Measurements from ENCODE around the gene CSNK2B.

CSNK2B gene

DNA sequence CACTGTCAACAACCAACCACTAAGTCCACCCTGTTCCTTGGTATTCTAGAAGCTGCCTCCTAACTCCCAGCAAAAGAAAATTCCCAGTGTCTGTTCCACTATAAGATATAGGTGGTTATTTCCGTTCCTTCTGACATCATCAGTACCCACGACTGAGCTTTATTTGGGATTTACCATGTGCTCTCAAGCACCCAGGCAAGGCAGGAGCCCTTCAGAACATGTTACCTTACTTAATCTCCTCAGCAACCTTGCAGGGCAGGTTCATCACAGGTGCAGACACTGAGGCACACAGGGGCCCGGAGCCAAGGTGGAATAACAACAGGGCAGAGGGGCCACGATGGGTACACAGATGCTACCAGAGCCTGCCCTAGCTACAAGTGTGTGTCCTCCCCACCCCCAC lies 26.5 kb downstream of the CSNK2B start:
- TF ChIP-seq, protein P1, sequence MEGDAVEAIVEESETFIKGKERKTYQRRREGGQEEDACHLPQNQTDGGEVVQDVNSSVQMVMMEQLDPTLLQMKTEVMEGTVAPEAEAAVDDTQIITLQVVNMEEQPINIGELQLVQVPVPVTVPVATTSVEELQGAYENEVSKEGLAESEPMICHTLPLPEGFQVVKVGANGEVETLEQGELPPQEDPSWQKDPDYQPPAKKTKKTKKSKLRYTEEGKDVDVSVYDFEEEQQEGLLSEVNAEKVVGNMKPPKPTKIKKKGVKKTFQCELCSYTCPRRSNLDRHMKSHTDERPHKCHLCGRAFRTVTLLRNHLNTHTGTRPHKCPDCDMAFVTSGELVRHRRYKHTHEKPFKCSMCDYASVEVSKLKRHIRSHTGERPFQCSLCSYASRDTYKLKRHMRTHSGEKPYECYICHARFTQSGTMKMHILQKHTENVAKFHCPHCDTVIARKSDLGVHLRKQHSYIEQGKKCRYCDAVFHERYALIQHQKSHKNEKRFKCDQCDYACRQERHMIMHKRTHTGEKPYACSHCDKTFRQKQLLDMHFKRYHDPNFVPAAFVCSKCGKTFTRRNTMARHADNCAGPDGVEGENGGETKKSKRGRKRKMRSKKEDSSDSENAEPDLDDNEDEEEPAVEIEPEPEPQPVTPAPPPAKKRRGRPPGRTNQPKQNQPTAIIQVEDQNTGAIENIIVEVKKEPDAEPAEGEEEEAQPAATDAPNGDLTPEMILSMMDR (IDR thresholded peaks at IDR 0.05; ENCODE audit: low read depth, low read length, missing control alignments) = no peak
- in situ Hi-C loops (cut with HindIII; ENCODE audit: low pct_ligation_motif_present, low sequenced_read_pairs) = no loop called here
- H3K36me3 ChIP-seq (replicated peaks) = peaks cover 63% of the 10 kb centered on the region
- DNase-seq = no peak
- no peak overlapping the region for H3K4me3 ChIP-seq (ENCODE audit: low read depth, low read length)
- no peaks in the 10 kb centered on the region for H3K27me3 ChIP-seq (replicated peaks)
- H3K27ac ChIP-seq = no peak overlapping the region

DNA sequence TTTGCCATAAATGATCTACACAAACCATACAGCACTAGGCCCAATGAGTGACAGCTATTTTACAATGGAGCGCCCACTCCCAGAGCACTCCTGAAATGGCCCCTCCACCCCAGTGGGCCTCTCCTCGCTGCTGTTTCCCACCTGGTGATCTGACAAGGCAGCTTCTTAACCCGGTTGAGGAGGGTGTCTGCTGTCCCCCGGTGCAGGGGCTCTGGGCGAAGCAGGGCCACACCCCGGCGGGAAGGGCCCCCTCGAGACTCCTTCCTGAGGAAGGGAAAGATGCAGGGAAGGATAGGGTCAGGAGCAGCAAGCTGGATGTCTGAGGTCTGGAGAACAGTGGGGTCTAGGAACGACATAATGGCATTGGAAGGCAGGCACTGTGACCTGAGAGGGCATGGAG lies 27.0 kb downstream of the CSNK2B start:
- Histone ChIP-seq H3K4me3 (ENCODE audit: low read depth, low read length) (no peak overlapping the region), H3K36me3 (replicated peaks) (peaks cover 60% of the 10 kb centered on the region), H3K27ac (no peak overlapping the region), H3K27me3 (replicated peaks) (no peaks in the 10 kb centered on the region)
- TF ChIP-seq, protein P1 (IDR thresholded peaks at IDR 0.05; ENCODE audit: low read depth, low read length, missing control alignments) = no peak
- in situ Hi-C loops (cut with HindIII; ENCODE audit: low pct_ligation_motif_present, low sequenced_read_pairs) = no loop called here
- no peak for DNase-seq

GRCh38 chr6:31693535-31693934 lies 27.7 kb downstream of the CSNK2B start:
- Histone ChIP-seq H3K27me3 (replicated peaks) (no peaks in the 10 kb centered on the region), H3K27ac (no peak overlapping the region), H3K4me3 (ENCODE audit: low read depth, low read length) (no peak overlapping the region), H3K36me3 (replicated peaks) (peaks cover 53% of the 10 kb centered on the region)
- TF ChIP-seq, protein P1 (IDR thresholded peaks at IDR 0.05; ENCODE audit: low read depth, low read length, missing control alignments) = no peak
- no peak for DNase-seq
- in situ Hi-C loops (cut with HindIII; ENCODE audit: low pct_ligation_motif_present, low sequenced_read_pairs) = no loop called here

DNA sequence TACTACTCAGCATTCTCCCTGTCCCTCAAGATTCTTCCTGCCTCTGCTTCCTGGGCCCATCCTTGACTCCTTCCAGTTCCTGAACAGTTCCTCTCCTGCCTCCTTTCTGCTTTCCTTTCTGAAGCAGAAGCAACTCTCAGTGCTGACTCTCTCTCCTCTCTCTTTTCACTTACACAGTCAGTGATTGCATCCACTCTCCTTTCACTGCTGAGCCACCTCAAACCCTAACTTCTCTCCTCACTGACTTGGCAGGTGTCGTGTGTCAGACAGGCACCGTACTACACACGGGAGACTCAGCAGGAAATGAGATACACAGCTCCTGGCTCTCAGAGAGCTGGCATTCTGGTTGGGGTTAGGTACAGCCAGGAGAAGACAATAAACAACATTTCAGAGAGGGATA lies 31.7 kb downstream of the CSNK2B start:
- TF ChIP-seq, protein P1 (IDR thresholded peaks at IDR 0.05; ENCODE audit: low read depth, low read length, missing control alignments) = no peak
- no peak for DNase-seq
- no peaks in the 10 kb centered on the region for H3K27me3 ChIP-seq (replicated peaks)
- no peak overlapping the region for H3K27ac ChIP-seq
- H3K4me3 ChIP-seq (ENCODE audit: low read depth, low read length) = no peak overlapping the region
- in situ Hi-C loops (cut with HindIII; ENCODE audit: low pct_ligation_motif_present, low sequenced_read_pairs) = no loop called here
- peaks cover 24% of the 10 kb centered on the region for H3K36me3 ChIP-seq (replicated peaks)

DNA sequence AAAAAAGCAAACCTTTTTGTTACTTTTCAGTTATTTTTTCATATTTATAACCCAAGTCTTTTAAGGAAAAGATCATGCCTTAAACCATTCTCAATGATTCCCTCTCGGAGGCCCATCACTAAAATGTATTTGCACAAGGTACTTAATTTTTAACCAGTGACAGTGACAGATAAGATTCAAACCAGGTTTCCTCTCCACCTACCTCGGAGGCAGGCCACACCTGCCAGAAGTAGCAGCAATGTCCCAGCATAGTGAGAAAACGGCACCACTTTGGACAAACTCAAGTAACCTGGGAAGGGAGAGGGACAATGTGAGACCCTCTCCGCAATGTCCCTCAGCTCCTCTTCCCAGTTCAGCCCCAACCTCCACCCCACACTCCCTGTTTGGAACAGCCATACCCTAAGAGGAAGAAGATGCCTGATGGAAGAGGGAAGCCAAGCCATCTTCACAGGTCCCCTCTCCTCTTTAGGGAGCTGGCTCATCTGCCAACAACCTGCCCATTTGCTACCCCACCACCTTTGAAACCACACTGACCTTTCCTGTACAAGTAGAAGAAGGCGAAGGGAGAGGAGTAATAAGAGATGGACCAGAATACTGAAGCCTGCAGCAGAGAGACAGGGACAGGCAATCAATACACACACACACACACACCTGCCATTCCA lies 35.0 kb downstream of the CSNK2B start:
- peaks cover 7% of the 10 kb centered on the region for H3K36me3 ChIP-seq (replicated peaks)
- TF ChIP-seq, protein P1 (IDR thresholded peaks at IDR 0.05; ENCODE audit: low read depth, low read length, missing control alignments) = no peak
- H3K27ac ChIP-seq = no peak overlapping the region
- in situ Hi-C loops (cut with HindIII; ENCODE audit: low pct_ligation_motif_present, low sequenced_read_pairs) = no loop called here
- no peak for DNase-seq
- H3K27me3 ChIP-seq (replicated peaks) = no peaks in the 10 kb centered on the region
- H3K4me3 ChIP-seq (ENCODE audit: low read depth, low read length) = no peak overlapping the region

Measured in brain microvascular endothelial cell (primary cell).